ENCODE data around the gene C6orf89.

The C6orf89 gene

GRCh38 chr6:36929607-36930006, 43.9 kb downstream of the C6orf89 start:
- TF ChIP-seq TAF1 (IDR thresholded peaks at IDR 0.05; ENCODE audit: borderline replicate concordance, insufficient read depth, low read length) (no peak), FOXP2 (optimal IDR thresholded peaks at IDR 0.05; ENCODE audit: borderline replicate concordance, extremely low read depth, extremely low read length, insufficient read depth) (no peak)

DNA sequence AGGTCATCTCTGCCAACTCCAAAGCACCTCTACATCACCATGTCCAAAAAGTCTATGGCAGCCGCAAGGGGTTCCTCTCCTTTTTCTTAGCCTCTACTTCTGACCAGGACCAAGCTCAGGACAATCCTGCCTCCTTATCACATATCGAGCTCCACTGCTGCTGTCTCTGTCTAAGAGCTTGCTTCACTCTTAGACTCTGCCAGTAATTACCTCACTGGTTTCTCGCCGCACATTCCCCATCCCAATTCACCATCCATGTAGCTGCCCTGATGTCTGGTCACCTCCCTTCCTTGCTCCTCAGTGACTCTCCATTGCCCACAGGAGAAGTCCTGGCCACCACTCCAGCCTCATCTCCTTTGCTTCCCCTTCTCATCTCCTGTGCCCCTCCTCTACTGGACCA, 44.7 kb downstream of the C6orf89 start:
- no peak for TF ChIP-seq FOXP2 (optimal IDR thresholded peaks at IDR 0.05; ENCODE audit: borderline replicate concordance, extremely low read depth, extremely low read length, insufficient read depth)
- TF ChIP-seq POLR2AphosphoS5 (IDR thresholded peaks at IDR 0.05; ENCODE audit: low read depth, low read length) = no peak
- TF ChIP-seq TAF1 (IDR thresholded peaks at IDR 0.05; ENCODE audit: borderline replicate concordance, insufficient read depth, low read length) = no peak

GRCh38 chr6:36933102-36933501, 47.4 kb downstream of the C6orf89 start:
- TF ChIP-seq, protein P1, sequence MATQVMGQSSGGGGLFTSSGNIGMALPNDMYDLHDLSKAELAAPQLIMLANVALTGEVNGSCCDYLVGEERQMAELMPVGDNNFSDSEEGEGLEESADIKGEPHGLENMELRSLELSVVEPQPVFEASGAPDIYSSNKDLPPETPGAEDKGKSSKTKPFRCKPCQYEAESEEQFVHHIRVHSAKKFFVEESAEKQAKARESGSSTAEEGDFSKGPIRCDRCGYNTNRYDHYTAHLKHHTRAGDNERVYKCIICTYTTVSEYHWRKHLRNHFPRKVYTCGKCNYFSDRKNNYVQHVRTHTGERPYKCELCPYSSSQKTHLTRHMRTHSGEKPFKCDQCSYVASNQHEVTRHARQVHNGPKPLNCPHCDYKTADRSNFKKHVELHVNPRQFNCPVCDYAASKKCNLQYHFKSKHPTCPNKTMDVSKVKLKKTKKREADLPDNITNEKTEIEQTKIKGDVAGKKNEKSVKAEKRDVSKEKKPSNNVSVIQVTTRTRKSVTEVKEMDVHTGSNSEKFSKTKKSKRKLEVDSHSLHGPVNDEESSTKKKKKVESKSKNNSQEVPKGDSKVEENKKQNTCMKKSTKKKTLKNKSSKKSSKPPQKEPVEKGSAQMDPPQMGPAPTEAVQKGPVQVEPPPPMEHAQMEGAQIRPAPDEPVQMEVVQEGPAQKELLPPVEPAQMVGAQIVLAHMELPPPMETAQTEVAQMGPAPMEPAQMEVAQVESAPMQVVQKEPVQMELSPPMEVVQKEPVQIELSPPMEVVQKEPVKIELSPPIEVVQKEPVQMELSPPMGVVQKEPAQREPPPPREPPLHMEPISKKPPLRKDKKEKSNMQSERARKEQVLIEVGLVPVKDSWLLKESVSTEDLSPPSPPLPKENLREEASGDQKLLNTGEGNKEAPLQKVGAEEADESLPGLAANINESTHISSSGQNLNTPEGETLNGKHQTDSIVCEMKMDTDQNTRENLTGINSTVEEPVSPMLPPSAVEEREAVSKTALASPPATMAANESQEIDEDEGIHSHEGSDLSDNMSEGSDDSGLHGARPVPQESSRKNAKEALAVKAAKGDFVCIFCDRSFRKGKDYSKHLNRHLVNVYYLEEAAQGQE (IDR thresholded peaks at IDR 0.05; ENCODE audit: insufficient read depth in 1 of 2, low read depth in 2 of 2, low read length in 2 of 2) = no peak
- TF ChIP-seq FOXP2 (optimal IDR thresholded peaks at IDR 0.05; ENCODE audit: borderline replicate concordance, extremely low read depth, extremely low read length, insufficient read depth) (no peak), TAF1 (IDR thresholded peaks at IDR 0.05; ENCODE audit: borderline replicate concordance, insufficient read depth, low read length) (no peak), POLR2AphosphoS5 (IDR thresholded peaks at IDR 0.05; ENCODE audit: low read depth, low read length) (no peak), SIN3A (IDR thresholded peaks at IDR 0.05; ENCODE audit: borderline replicate concordance, insufficient read depth, low read length) (no peak)

DNA sequence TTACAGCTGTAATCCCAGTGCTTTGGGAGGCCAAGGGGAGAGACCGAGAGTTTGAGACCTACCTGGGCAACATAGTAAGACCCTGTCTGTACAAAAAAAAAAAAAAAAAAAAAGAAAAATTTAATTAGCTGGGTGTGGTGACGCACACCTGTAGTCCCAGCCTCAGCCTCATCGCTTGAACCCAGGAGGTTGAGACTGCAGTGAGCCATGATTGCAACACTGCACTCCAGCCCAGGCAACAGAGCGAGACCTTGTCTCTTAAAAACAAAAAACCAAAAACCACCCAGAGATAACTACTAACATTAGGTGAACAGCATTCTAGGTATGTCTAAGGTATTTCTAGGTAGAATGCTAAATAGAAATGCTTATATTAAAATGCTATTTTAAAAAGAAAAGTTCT, 47.8 kb downstream of the C6orf89 start:
- TF ChIP-seq POLR2AphosphoS5 (IDR thresholded peaks at IDR 0.05; ENCODE audit: low read depth, low read length) (no peak), FOXP2 (optimal IDR thresholded peaks at IDR 0.05; ENCODE audit: borderline replicate concordance, extremely low read depth, extremely low read length, insufficient read depth) (no peak), SIN3A (IDR thresholded peaks at IDR 0.05; ENCODE audit: borderline replicate concordance, insufficient read depth, low read length) (no peak), TAF1 (IDR thresholded peaks at IDR 0.05; ENCODE audit: borderline replicate concordance, insufficient read depth, low read length) (no peak)
- TF ChIP-seq, protein P1 (IDR thresholded peaks at IDR 0.05; ENCODE audit: insufficient read depth in 1 of 2, low read depth in 2 of 2, low read length in 2 of 2) = no peak

- TF ChIP-seq TAF1 (IDR thresholded peaks at IDR 0.05; ENCODE audit: borderline replicate concordance, insufficient read depth, low read length) = no peak
- TF ChIP-seq SIN3A (IDR thresholded peaks at IDR 0.05; ENCODE audit: borderline replicate concordance, insufficient read depth, low read length) = no peak
- no peak for TF ChIP-seq POLR2AphosphoS5 (IDR thresholded peaks at IDR 0.05; ENCODE audit: low read depth, low read length)
- TF ChIP-seq, protein P1 (IDR thresholded peaks at IDR 0.05; ENCODE audit: insufficient read depth in 1 of 2, low read depth in 2 of 2, low read length in 2 of 2) = no peak
These were observed 49.1 kb downstream of the C6orf89 start for GRCh38 chr6:36934901-36935300.

GRCh38 chr6:36936824-36937223, 51.1 kb downstream of the C6orf89 start:
- TF ChIP-seq, protein P1 (IDR thresholded peaks at IDR 0.05; ENCODE audit: insufficient read depth in 1 of 2, low read depth in 2 of 2, low read length in 2 of 2) = no peak
- TF ChIP-seq SIN3A (IDR thresholded peaks at IDR 0.05; ENCODE audit: borderline replicate concordance, insufficient read depth, low read length) = no peak
- no peak for TF ChIP-seq FOXP2 (optimal IDR thresholded peaks at IDR 0.05; ENCODE audit: borderline replicate concordance, extremely low read depth, extremely low read length, insufficient read depth)
- no peak for TF ChIP-seq TAF1 (IDR thresholded peaks at IDR 0.05; ENCODE audit: borderline replicate concordance, insufficient read depth, low read length)
- no peak for TF ChIP-seq POLR2AphosphoS5 (IDR thresholded peaks at IDR 0.05; ENCODE audit: low read depth, low read length)
